GM12878 (cell line): ENCODE data around the gene CCDC87. TPM values are rescaled to one million over a fixed set of nuclear protein-coding genes. Genes with fewer than 3 reads are reported as not detected.

Experiments used
- ASH2L ChIP-seq: fragments of 300-600, 200-600 bp; sonication (generic); IDR thresholded peaks from 2 replicates; pipeline ENCODE4 v1.6.1; 2017; ENCODE audit warnings: low read depth, mild to moderate bottlenecking, borderline replicate concordance
- BHLHE40 ChIP-seq, 2 experiments: fragments of 450-650 bp in 1 of 2; IDR thresholded peaks; 2 replicates each; pipeline ENCODE4 v1.6.1; 2011 to 2017; ENCODE audit warnings: low read depth in 2 of 2, borderline replicate concordance in 1 of 2, improper control_type of control experiment in 1 of 2, low read length in 1 of 2, mild to moderate bottlenecking in 1 of 2
- ESRRA ChIP-seq: IDR thresholded peaks from 2 replicates; pipeline ENCODE4 v1.6.1; 2012; ENCODE audit warnings: mild to moderate bottlenecking, low read length, improper control_type of control experiment
- FOS ChIP-seq: IDR thresholded peaks from 3 replicates; pipeline ENCODE4 v1.6.1; 2011; ENCODE audit warnings: borderline replicate concordance; ENCODE audit not compliant: insufficient read length; ENCODE audit errors: extremely low read depth
- MEF2A ChIP-seq: IDR thresholded peaks from 2 replicates; pipeline ENCODE4 v1.6.1; 2011; ENCODE audit warnings: low read depth, mild to moderate bottlenecking, low read length, moderate library complexity; ENCODE audit not compliant: insufficient read depth
- MTA3 ChIP-seq: IDR thresholded peaks from 2 replicates; pipeline ENCODE4 v1.6.1; 2012; ENCODE audit warnings: low read length, inconsistent platforms, borderline replicate concordance
- NR2F1 ChIP-seq: fragments of 450-650 bp; conservative IDR thresholded peaks from 2 replicates; pipeline ENCODE4 v1.6.1; 2017; ENCODE audit warnings: mild to moderate bottlenecking
- TCF7 ChIP-seq: IDR thresholded peaks from 2 replicates; pipeline ENCODE4 v1.6.1; 2014; ENCODE audit warnings: antibody characterized with exemption, borderline replicate concordance
- ZNF217 ChIP-seq: fragments of 450-650 bp; IDR thresholded peaks from 2 replicates; pipeline ENCODE4 v1.6.1; 2017; ENCODE audit warnings: antibody characterized with exemption, mild to moderate bottlenecking
- ZNF24 ChIP-seq: fragments of 450-650 bp; IDR thresholded peaks from 2 replicates; pipeline ENCODE4 v1.6.1; 2017; ENCODE audit warnings: antibody characterized with exemption, mild to moderate bottlenecking
- polyA plus RNA-seq, 11 experiments: library from polyadenylated mRNA; depleted of rRNA in 4 of 11; unstranded in 6 of 11; stranded (reverse) in 5 of 11; fragments of >200 nt; fragmentation: Nextera tagmentation in 4 of 11; fragmentation: Illumina TruSeq in 1 of 11; extraction: Ambion mirVana in 4 of 11; extraction: Trizol in 1 of 11; gene quantifications; 1 replicate in 1 of 11; 2 replicates in 10 of 11; pipeline versions ENCODE4 v1.2.1 to v1.2.3, GENCODE V29; 2011 to 2016; ENCODE audit warnings: inconsistent platforms in 2 of 11, missing spikeins in 2 of 11, low read depth in 1 of 11
- total RNA-seq, 4 experiments: library from RNA; depleted of rRNA in 3 of 4; stranded (reverse); fragments of >200 nt in 3 of 4; fragmentation: Illumina TruSeq in 1 of 4; extraction: Trizol in 1 of 4; gene quantifications; 2 replicates each; pipeline versions ENCODE4 v1.2.1 to v1.2.3, GENCODE V29; 2013 to 2021
- TF ChIP-seq, protein P1 (sequence below): fragments of 450-650 bp; IDR thresholded peaks from 2 replicates; pipeline ENCODE4 v1.6.1; 2017; ENCODE audit warnings: mild to moderate bottlenecking, low read depth, inconsistent platforms; ENCODE audit not compliant: poor library complexity, severe bottlenecking
- TF ChIP-seq, protein P2 (sequence below): fragments of 450-650 bp; IDR thresholded peaks from 2 replicates; pipeline ENCODE4 v1.6.1; 2017; ENCODE audit warnings: mild to moderate bottlenecking
- TF ChIP-seq, protein P3 (sequence below): fragments of 450-650 bp; formaldehyde crosslinking; IDR thresholded peaks from 2 replicates; pipeline ENCODE4 v1.4.0; 2020; ENCODE audit warnings: mild to moderate bottlenecking, moderate library complexity
- TF ChIP-seq, protein P4 (sequence below): fragments of 450-650 bp; conservative IDR thresholded peaks from 2 replicates; pipeline ENCODE4 v1.6.1; 2017; ENCODE audit warnings: mild to moderate bottlenecking, moderate library complexity

The CCDC87 gene
- total and polyA plus RNA-seq, 10 of the 15 experiments (the other 5 are each of a cell fraction or from before 2014, with no cell fraction given), result 0.02 to 0.17 (median 0.09) TPM; not detected in 3

DNA sequence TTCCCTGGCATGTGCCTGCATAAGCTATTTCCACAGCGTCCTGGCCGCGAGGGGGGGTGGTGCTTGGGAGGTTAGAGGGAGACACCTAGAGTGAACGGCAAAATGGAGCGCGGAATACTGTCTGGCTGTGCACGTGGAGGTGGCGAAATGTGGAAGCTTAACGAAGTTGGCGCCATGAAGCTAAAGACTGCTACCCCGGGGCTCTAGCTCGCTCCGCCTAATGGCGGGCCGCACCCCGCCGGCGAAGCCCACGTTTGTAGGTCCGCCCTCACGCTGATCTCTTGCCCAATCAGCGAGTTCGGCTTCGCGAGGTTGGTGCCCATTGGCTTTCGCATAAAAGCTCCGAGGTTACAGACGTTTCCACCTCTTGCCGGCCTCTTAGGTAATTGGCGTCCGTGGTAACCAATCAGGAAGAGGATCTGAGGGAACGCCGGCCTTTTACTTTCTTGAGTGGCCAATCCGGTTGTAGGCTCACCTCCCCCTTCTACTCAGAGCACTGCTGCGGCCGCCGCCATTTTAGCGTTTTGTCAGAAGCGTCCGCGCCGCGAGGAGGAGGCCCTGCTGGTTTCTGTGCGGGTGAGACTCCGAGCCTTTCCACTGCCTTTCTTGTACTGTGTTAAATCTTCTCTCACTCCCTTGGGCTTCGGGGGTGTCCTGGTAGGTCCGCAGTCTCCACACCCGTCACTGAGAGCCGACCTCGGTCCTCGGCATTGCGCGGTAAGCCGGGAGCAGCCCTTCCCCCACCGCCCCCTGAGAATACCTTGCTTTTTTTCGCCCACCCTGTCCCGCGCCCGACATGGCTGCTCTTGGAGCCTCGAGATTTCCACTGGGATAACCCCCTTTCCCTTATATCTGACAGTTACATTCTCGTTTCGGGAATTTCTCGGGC lies 45.6 kb upstream of the CCDC87 start, which contains the start of gene RBM4 (continued):
- TF ChIP-seq, protein P1, sequence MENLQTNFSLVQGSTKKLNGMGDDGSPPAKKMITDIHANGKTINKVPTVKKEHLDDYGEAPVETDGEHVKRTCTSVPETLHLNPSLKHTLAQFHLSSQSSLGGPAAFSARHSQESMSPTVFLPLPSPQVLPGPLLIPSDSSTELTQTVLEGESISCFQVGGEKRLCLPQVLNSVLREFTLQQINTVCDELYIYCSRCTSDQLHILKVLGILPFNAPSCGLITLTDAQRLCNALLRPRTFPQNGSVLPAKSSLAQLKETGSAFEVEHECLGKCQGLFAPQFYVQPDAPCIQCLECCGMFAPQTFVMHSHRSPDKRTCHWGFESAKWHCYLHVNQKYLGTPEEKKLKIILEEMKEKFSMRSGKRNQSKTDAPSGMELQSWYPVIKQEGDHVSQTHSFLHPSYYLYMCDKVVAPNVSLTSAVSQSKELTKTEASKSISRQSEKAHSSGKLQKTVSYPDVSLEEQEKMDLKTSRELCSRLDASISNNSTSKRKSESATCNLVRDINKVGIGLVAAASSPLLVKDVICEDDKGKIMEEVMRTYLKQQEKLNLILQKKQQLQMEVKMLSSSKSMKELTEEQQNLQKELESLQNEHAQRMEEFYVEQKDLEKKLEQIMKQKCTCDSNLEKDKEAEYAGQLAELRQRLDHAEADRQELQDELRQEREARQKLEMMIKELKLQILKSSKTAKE, result peak; percentile 79
- TF ChIP-seq ESRRA (no peak), MTA3 (peak; percentile 49; the same call in 1 of the 2 replicates), ZNF217 (no peak), MEF2A (no peak), BHLHE40 (IDR thresholded peaks at IDR 0.05; ENCODE audit: borderline replicate concordance in 1 of 2, low read depth in 2 of 2, low read length in 1 of 2) (peak; percentile 39 to 45; a peak in 1 of 4 replicates), NR2F1 (0 out of 2 replicates have a peak, but pooled peaks have one; percentile 46), TCF7 (no peak), FOS (peak; percentile 70), ZNF24 (no peak), ASH2L (no peak)
- TF ChIP-seq, protein P2, sequence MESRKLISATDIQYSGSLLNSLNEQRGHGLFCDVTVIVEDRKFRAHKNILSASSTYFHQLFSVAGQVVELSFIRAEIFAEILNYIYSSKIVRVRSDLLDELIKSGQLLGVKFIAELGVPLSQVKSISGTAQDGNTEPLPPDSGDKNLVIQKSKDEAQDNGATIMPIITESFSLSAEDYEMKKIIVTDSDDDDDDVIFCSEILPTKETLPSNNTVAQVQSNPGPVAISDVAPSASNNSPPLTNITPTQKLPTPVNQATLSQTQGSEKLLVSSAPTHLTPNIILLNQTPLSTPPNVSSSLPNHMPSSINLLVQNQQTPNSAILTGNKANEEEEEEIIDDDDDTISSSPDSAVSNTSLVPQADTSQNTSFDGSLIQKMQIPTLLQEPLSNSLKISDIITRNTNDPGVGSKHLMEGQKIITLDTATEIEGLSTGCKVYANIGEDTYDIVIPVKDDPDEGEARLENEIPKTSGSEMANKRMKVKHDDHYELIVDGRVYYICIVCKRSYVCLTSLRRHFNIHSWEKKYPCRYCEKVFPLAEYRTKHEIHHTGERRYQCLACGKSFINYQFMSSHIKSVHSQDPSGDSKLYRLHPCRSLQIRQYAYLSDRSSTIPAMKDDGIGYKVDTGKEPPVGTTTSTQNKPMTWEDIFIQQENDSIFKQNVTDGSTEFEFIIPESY, result no peak
- TF ChIP-seq, protein P3, sequence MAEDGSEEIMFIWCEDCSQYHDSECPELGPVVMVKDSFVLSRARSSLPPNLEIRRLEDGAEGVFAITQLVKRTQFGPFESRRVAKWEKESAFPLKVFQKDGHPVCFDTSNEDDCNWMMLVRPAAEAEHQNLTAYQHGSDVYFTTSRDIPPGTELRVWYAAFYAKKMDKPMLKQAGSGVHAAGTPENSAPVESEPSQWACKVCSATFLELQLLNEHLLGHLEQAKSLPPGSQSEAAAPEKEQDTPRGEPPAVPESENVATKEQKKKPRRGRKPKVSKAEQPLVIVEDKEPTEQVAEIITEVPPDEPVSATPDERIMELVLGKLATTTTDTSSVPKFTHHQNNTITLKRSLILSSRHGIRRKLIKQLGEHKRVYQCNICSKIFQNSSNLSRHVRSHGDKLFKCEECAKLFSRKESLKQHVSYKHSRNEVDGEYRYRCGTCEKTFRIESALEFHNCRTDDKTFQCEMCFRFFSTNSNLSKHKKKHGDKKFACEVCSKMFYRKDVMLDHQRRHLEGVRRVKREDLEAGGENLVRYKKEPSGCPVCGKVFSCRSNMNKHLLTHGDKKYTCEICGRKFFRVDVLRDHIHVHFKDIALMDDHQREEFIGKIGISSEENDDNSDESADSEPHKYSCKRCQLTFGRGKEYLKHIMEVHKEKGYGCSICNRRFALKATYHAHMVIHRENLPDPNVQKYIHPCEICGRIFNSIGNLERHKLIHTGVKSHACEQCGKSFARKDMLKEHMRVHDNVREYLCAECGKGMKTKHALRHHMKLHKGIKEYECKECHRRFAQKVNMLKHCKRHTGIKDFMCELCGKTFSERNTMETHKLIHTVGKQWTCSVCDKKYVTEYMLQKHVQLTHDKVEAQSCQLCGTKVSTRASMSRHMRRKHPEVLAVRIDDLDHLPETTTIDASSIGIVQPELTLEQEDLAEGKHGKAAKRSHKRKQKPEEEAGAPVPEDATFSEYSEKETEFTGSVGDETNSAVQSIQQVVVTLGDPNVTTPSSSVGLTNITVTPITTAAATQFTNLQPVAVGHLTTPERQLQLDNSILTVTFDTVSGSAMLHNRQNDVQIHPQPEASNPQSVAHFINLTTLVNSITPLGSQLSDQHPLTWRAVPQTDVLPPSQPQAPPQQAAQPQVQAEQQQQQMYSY (CRISPR knock-in tag), result no peak
- TF ChIP-seq, protein P4, sequence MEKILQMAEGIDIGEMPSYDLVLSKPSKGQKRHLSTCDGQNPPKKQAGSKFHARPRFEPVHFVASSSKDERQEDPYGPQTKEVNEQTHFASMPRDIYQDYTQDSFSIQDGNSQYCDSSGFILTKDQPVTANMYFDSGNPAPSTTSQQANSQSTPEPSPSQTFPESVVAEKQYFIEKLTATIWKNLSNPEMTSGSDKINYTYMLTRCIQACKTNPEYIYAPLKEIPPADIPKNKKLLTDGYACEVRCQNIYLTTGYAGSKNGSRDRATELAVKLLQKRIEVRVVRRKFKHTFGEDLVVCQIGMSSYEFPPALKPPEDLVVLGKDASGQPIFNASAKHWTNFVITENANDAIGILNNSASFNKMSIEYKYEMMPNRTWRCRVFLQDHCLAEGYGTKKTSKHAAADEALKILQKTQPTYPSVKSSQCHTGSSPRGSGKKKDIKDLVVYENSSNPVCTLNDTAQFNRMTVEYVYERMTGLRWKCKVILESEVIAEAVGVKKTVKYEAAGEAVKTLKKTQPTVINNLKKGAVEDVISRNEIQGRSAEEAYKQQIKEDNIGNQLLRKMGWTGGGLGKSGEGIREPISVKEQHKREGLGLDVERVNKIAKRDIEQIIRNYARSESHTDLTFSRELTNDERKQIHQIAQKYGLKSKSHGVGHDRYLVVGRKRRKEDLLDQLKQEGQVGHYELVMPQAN, result peak; percentile 73
